B cell (primary cell): ENCODE data around the gene CAMK4.

Experiments
- CTCF ChIP-seq: fragments of 200-600 bp; IDR thresholded peaks from one replicate; pipeline ENCODE4 v1.8.0; 2022; ENCODE audit warnings: antibody characterized with exemption, mild to moderate bottlenecking
- EZH2 ChIP-seq: IDR thresholded peaks from 2 replicates; pipeline ENCODE4 v1.6.1; 2012; ENCODE audit warnings: borderline replicate concordance, low read depth, mild to moderate bottlenecking, moderate library complexity, low read length; ENCODE audit not compliant: insufficient read depth, poor library complexity, severe bottlenecking

- TF ChIP-seq CTCF (no peak), EZH2 (no peak)
Measured at GRCh38 chr5:111296570-111296969, 72.4 kb downstream of the CAMK4 start.
